GM18520 (cell line): Measurements from ENCODE around the gene C11orf71.
A peak's percentile ranks its signal among the peaks of the same experiment; 100 is the strongest.

Experiments used
- ATAC-seq: cut with Tn5 transposase; IDR thresholded peaks from one replicate; pipeline ENCODE4 v1.9.1; 2021; ENCODE audit not compliant: unreplicated experiment

The C11orf71 gene, protein sequence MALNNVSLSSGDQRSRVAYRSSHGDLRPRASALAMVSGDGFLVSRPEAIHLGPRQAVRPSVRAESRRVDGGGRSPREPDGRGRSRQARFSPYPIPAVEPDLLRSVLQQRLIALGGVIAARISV

DNA sequence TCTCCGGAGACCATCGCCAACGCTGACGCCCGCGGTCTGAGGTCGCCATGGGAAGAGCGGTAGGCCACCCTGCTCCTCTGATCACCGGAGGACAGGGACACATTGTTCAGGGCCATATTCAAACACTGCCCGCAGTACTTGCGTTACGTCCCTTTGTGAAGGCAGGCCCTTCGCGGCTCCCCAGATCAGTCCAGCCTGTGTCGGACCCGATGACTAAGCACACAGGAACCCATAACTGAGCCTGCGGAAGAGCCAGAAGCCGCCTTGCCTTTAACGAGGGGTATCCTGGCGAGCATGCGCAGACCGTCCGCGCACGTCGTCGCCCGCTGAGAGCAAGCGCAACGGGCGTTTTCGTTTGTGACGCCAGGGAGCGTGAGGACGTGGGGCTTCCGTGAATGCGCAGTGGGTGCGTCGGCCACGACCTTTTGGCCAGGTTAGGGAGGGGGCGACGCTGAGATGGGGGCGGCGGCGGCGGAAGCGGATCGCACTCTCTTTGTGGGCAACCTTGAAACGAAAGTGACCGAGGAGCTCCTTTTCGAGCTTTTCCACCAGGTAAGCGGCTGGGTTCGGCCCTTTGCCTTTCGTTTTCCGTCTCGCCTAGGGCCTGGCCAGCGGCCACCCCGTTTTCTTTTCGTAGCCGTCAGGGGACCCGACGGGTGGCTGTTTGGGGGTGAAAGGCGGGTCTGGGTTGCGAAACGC, at the start of gene C11orf71, which contains the start of gene RBM7:
TSS of gene C11orf71 (minus strand) at position 296 of the 699 bp plus-strand sequence. CDS start at position 116, 180 bp downstream.
TSS of gene RBM7 (plus strand) at position 451 of the 699 bp plus-strand sequence. CDS start at position 457, 6 bp downstream.
- ATAC-seq: peak; percentile 87

GRCh38 chr11:114449845-114450244, 49.5 kb upstream of the C11orf71 start:
- no peak for ATAC-seq

DNA sequence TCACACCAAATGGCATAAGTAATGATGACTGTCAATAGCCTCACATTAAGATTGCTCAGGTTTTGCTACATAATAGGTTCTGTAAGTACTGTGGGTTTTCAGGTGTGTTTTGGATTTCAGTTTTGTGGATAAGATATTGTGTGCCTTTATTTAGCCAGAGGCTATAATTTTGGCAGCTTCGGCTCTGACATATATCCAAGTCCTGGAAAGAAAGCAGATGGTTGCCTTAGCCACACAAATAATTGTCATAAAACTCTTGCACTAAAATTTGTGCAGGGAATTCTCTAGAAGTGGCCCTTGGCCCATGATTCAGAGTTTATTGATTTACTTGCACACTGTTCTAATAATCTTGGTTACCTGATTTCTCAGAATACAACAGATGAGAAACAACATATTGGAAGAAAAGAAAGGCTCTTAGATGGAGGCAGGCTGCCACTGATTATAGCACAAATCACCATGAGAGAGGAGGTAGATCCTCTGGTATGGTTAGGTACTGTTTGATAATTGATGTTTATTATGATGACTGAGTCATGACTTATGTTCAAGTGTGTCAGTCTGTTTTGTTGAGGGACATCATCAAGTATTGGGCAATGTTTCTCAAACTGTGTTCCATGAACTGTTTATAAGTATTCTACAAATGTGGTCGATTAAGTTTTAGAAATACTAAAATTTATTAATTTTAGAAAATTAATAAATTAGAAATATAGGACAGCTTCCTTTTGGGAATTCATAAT, 48.6 kb upstream of the C11orf71 start:
- ATAC-seq: no peak

- ATAC-seq: no peak
Measured at GRCh38 chr11:114447892-114448291, 47.6 kb upstream of the C11orf71 start.

DNA sequence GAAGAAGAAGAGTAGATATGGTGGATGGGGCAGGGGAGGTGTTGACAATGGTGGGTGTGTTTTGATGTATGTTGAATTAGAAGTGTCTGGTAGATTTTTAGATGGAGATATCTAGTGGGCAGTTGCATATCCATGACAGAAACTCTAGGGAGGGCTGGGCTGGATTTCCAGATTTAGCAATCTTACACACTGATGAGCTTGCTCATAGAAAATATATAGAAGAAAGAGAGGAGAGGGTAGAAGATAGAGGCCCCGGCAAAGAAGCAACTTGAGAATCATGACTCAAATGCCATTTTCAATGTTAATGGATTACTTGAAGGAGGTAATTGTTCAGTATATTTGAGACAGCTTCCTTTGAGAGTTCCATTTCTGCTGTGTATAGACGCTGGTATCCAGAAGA, 47.1 kb upstream of the C11orf71 start:
- ATAC-seq: no peak

DNA sequence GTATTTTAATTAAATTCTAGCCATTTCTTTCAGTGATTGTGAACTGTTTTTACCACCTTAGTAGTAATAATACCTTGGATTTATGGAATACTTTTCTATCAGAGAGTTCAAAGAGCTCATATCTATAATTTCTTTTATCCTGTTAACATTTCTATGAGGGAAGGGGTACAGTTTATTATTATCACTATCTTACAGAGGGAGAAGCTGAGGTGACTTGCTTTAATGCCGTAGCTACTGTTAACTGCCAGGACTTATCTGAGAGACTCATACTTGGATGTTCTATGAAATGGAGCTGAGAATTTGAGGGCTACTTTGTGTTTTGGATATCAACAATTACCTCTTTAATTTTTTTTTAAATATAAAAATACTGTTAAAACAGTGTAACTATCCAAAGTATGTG, 42.2 kb upstream of the C11orf71 start:
- ATAC-seq: no peak

DNA sequence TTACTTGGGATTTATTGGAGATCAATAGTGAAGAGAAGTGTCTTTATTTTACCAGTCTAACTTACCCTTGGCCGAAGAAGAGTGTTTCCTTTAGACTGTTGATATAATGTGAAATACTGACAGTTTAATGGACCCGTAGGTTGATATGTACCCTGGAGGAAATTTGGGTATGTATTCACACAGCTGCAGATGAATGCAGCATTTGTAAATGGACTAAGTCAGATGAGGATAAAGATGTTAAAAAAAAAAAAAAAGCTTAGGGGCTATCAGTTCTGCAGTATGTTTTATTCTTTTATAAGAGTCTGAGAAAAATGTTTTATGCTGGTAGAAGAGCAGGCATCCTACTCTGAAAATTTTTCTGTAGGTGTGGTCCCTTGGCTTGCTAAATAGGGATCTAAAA, 41.6 kb upstream of the C11orf71 start:
- no peak for ATAC-seq

DNA sequence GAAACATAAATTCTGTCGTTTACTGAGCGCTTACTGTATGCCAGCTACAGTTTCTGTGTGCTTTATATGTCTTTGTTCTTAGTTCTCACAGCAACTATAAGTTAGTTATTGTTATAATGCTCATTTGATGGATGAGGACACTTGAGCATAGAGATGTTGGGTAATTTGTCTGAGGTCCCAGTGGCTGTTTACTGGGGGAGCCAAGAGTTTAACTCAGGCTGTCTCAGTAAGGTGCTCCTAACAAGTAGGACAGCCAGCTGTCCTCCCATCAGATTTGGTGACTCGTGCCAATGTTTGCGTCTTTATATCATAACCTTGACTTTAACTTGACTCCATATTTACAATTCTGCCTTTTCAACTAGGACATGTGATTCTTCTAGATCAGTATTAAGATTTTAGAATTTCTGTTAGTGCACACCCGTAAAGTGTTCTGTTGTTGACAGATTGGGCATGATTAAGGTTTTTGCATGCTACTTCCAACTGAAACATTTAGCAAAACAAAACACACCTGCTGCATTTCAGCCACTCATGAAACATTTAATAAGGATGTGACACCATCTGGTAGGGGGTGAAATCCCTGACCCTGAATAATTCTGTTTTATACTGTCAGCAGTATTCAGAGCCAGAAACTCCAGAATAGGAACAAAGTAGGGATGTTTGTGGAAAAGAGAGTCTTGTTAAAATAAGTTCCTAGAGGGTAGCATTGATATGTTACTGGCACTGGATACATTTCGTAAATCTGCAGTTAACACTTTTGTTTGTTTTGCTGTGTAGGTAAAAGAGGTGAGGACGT, 40.9 kb upstream of the C11orf71 start:
- no peak for ATAC-seq

DNA sequence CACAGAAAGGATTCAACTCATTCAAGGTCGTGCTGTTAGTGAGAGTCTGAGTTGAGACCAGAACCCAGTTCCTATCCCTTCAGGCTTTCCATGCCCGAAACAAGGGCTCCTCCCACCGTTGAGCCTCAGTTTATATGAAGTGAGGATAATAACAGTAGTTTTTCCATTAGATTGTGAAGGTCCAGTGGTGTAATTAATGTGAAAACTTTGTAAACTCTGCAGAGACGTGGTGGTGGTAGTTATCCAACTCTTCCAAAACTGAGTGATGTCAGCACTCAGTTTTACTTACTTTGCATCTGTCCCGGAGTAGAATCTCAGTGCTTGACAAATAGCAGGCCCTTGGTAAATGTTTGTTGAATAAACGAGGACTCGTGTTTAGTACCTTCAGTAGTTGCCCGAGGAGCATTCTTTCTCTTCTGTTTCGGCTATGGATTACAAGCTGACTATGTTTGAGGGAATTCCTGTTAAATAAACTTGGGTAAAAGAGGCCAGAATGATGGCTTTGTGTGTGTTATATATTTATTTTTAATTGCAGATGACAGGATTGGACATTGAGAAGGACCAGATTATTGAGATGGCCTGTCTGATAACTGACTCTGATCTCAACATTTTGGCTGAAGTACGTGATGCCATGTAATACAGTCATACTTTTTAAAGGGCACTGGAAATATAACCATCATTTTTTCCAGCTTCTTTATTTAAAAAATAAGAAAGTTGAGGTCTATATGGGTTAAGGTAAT, 40.0 kb upstream of the C11orf71 start:
- no peak for ATAC-seq

GRCh38 chr11:114439229-114440120, 39.2 kb upstream of the C11orf71 start, which contains the start of gene REXO2:
TSS of gene REXO2 (plus strand) at chr11:114439467. CDS start at chr11:114439529, 62 bp downstream.
- ATAC-seq: peak; percentile 98

DNA sequence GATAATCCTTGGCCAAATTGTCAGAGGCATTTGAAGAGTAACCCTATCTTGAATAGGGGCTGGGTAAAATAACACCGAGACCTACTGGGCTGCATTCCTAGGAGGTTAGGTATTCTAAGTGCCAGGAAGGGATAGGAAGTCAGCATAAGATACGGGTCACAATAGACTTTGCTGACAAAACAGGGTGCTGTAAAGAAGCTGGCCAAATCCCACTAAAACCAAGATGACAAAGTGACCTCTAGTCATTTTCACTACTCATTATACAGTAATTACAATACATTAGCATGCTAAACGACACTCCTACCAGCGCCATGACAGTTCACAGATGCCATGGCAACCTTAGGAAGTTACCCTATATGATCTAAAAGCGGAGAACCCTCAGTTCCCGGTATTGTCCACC, 38.0 kb upstream of the C11orf71 start:
- ATAC-seq: no peak

DNA sequence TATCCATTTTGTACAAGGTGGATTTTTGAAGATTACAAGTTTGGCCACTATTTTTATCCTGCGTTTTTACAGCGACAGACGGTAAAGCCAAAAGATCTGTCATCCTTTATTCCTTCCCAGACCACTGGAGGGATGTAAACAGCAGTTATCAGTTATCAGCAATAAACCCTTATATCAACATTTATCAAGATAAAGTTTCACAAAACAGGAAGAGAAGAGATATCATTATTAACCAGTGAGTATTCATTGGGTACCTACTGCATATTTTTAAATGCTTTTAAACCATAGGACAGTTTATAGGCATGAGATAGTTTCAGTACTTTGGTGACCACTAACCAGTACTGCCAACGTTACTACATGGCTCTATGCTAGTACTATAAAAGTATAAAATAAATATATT, 33.1 kb upstream of the C11orf71 start:
- ATAC-seq: no peak

GRCh38 chr11:114432893-114433292, 32.6 kb upstream of the C11orf71 start:
- no peak for ATAC-seq

DNA sequence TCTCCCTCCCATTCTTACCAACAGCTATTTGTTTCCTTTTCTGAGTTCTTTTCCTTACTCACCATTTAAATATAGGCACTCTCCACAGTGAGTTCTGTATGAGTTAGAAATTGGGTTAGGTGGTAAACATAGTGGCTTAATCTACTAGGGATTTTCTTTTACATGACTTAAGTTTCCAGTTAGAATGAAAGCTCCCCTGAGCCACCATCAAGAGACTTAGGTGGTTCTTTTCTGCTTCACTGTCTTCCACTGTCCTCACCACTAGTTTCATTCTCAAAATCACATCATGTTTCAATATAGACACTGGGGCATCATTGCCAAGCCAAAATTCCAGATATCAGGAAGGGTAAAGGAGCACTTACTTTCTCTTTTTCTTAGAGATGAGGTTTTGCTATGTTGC, 30.0 kb upstream of the C11orf71 start:
- no peak for ATAC-seq

DNA sequence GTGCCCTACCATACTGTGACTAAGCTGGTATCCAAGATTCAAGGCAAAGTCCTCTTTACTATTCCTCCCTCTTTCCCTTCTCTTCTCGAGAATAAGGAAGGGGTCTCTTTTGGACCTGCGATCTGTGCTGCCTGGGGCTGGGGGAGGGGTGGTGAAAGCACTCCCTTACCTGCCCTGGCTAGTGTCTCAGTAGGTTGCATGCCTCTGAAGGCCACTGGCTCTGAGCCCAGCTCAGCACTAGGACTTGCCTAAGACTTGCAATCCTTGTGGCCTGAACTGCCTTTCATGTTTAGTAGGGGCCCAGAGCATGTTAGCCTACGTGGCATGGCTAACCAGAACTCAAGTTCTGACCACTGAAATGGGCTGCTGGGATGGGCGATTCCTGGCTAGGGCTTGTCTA, 26.0 kb upstream of the C11orf71 start:
- no peak for ATAC-seq

DNA sequence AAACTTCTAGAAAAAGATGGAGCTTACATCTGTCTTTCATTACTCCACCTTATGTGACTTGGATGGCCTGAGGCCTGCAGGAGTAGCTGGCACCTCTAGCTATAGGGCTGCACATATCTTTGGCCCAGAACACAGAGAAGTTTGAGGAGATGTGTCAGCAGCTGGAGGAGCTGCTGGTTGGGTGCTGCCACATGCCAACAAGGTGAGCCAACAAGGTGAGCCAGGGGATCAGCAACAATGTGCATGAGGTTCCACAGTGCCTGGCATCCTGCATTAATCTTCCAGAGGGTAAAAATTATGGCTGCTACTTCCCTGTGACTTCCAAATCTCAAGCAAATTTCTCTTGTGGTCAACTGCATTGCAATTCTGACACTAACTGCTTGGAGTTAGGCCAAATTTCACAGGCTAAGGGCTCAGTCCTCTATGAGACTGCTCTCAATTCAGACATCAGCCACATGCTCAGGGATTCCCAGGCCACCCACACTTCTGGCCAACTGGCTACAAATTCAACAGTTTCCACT, 16.2 kb upstream of the C11orf71 start:
- ATAC-seq: no peak

DNA sequence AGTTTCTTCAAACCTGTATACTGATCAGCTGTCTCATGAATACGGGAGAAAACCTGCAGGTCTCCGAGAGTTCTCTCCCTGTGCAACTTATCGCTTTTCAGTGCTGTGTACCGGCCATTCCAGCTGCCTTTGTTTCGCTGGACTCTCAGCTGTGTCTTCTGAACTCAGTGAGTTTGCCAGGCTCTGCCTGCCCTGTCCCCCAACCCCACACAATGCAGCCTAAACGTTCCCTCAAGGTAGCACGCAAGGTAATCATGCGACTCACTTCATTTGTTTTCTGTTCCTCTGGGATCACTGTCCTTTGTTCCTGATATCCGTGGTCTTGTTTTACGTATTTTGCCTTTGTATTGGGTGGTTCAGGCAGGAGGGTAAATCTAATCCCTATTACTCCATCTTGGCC, 13.6 kb upstream of the C11orf71 start:
- no peak for ATAC-seq

DNA sequence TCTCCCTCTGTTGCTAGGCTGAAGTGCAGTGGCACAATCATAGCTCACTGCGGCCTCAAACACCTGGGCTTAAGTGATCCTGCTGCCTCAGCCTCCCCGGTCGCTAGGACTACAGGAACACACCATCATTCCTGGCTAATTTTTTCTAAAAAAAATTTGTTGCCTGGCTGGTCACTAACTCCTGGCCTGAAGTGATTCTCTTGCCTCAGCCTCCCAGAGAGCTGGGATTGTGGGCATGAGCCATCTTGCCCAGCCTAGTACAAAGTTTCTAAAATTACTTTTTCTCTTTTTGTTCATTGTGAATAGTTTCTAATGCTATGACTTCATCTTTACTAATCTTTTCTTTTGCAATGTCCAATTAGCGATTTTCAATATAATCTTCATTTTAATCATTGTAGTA, 12.6 kb upstream of the C11orf71 start:
- ATAC-seq: no peak

DNA sequence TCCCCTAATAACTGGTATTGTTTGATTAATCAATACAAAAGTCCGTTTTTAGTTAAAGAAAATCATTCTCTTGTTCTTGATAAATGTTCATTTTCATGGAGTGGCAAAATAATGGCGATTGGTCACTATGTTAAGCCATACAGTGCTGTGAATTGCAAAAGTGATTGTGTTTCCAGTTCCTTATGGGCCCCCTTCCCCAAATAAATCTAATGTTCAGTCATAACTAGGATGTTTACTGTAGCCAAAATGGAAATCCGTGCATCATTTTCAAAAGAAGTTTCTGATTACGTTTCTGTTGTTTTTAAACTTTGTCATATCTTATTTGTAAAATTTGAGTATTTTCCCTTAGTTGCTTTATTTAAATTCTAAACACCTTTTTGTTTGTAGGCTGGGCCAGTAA, 1.0 kb upstream of the C11orf71 start:
- no peak for ATAC-seq

GRCh38 chr11:114400915-114401223, 558 bp upstream of the C11orf71 start:
- no peak for ATAC-seq
